Neural crest cell (in vitro differentiated cells): Measurements from ENCODE around the gene CEACAM16. TPM values are rescaled to one million over a fixed set of nuclear protein-coding genes. Genes with fewer than 3 reads are reported as not detected.

ENCODE experiments used
- DNase-seq: peaks from one replicate; pipeline ENCODE4 v3.0.0; 2021; ENCODE audit warnings: low read depth, mixed read lengths, low spot score
- H3K27ac Mint-ChIP-seq: one replicate; pipeline ENCODE4 v1.8.0; 2021; ENCODE audit warnings: mild to moderate bottlenecking, mixed read lengths; ENCODE audit not compliant: unreplicated experiment
- H3K27me3 Mint-ChIP-seq: 2 replicates; pipeline ENCODE4 v1.8.0; 2021; ENCODE audit warnings: low read depth, mild to moderate bottlenecking, mixed read lengths
- H3K36me3 Mint-ChIP-seq: 2 replicates; pipeline ENCODE4 v1.8.0; 2021; ENCODE audit warnings: low read depth, mild to moderate bottlenecking, mixed read lengths
- H3K4me1 Mint-ChIP-seq: 2 replicates; pipeline ENCODE4 v1.8.0; 2021; ENCODE audit warnings: mixed read lengths
- H3K4me3 Mint-ChIP-seq: one replicate; pipeline ENCODE4 v1.8.0; 2021; ENCODE audit warnings: mild to moderate bottlenecking, mixed read lengths
- H3K9me3 Mint-ChIP-seq: 2 replicates; pipeline ENCODE4 v1.8.0; 2021; ENCODE audit warnings: mixed read lengths
- total RNA-seq: library from RNA; stranded (reverse); gene quantifications from 2 replicates; pipeline ENCODE4 v1.2.1, GENCODE V29; 2021
- TF ChIP-seq, protein P1 (sequence below): fragments of 200-600 bp; sonication (generic); conservative IDR thresholded peaks from 2 replicates; pipeline ENCODE4 v1.5.0; 2021; ENCODE audit warnings: antibody characterized with exemption, mild to moderate bottlenecking

Gene CEACAM16
- total RNA-seq, 1 donor from 2014 or later, result not detected

DNA sequence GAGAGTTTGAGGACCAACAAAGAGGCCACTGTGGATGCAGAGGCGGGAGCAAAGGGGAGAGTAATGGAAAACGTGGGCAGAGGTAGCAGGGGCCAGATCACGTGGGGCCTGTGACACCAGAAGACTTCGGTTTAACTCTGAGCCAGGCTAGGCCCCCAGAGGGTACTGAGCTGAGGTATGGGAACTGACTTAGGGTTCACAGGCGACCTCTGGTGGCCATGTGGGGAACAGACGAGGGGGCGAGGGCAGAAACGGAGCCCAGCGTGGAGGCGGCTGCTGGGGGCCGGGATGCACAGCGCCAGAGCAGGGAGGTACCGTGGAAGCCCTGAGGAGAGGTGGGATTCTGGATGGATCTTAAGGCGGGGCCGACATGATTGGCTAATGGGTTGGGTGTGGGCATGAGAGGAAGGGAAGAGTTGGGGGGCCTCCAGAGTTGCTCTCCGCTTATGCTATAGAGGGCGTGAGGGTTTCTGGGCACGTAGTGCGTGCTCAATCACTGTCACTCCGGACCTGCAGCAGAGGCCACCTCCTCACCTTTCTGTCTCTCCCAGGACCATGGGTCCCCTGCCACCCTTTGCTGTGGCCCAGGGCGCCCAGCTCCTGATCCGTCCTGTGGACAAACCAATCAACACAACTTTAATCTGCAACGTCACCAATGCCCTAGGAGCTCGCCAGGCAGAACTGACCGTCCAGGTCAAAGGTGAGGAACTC, 41.6 kb upstream of the CEACAM16 start:
- no peaks in the 10 kb centered on the region for H3K9me3 Mint-ChIP-seq
- H3K27me3 Mint-ChIP-seq, result no peaks in the 10 kb centered on the region
- H3K4me3 Mint-ChIP-seq, result no peak overlapping the region
- H3K4me1 Mint-ChIP-seq, result peaks cover 4% of the 10 kb centered on the region
- peak; percentile 79 for DNase-seq
- TF ChIP-seq, protein P1, sequence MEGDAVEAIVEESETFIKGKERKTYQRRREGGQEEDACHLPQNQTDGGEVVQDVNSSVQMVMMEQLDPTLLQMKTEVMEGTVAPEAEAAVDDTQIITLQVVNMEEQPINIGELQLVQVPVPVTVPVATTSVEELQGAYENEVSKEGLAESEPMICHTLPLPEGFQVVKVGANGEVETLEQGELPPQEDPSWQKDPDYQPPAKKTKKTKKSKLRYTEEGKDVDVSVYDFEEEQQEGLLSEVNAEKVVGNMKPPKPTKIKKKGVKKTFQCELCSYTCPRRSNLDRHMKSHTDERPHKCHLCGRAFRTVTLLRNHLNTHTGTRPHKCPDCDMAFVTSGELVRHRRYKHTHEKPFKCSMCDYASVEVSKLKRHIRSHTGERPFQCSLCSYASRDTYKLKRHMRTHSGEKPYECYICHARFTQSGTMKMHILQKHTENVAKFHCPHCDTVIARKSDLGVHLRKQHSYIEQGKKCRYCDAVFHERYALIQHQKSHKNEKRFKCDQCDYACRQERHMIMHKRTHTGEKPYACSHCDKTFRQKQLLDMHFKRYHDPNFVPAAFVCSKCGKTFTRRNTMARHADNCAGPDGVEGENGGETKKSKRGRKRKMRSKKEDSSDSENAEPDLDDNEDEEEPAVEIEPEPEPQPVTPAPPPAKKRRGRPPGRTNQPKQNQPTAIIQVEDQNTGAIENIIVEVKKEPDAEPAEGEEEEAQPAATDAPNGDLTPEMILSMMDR, result peak; percentile 85
- peak overlapping the region; percentile 9 for H3K27ac Mint-ChIP-seq
- peaks cover 17% of the 10 kb centered on the region for H3K36me3 Mint-ChIP-seq

DNA sequence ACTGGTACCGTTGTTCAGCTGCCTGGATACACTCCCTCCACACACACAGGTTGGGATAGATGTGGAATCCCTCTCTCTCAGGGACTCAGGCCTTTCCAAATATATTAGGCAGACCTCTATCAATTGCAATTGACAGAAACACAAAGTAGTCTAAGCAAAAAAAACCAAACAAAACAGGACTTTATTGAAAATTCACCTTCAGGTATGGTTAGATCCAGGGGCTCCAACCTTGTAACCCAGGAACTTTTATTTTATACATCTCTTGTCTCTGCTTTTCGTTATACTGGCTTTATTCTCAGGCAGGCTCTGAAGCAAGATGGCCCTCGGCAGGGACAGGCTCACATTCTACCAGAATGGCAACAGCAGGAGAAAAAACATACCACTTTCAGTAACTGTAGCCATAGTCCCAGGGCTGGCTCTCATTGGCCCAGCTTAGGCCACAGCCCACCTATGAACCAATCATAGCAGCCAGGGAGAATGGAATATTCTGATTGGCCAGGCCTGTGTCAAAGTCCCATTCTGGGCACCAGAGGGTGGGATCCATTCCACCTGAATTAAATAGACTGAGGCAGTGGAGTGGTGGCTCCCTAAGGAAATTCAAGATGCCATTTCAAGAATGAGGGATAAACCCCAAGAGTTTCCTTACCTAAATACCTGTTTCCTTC, 40.8 kb upstream of the CEACAM16 start:
- TF ChIP-seq, protein P1, result no peak
- no peaks in the 10 kb centered on the region for H3K27me3 Mint-ChIP-seq
- H3K4me1 Mint-ChIP-seq, result peaks cover 4% of the 10 kb centered on the region
- DNase-seq, result no peak
- H3K27ac Mint-ChIP-seq, result no peak overlapping the region
- H3K4me3 Mint-ChIP-seq, result no peak overlapping the region
- no peaks in the 10 kb centered on the region for H3K9me3 Mint-ChIP-seq
- H3K36me3 Mint-ChIP-seq, result peaks cover 18% of the 10 kb centered on the region

DNA sequence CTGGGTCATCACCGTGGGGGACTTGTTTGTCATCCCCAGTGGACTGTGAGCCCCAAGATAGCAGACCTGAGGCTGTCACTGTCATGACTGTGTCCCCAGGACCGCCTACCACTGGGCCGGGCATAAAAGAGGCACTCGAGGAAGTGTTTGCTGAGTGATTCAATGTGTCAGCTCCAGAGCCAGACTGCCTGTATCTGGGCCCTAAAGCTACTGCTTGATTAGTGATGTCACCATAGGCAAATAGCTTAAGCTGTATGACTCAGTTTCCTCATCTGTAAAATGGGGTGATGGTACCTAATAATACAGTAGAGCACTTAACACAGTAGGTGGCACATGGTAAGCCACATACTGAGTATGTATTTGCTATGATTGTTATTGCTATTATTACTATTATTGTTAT, 38.9 kb upstream of the CEACAM16 start:
- H3K9me3 Mint-ChIP-seq, result no peaks in the 10 kb centered on the region
- no peaks in the 10 kb centered on the region for H3K27me3 Mint-ChIP-seq
- no peak overlapping the region for H3K4me3 Mint-ChIP-seq
- TF ChIP-seq, protein P1, result no peak
- peaks cover 4% of the 10 kb centered on the region for H3K4me1 Mint-ChIP-seq
- no peak overlapping the region for H3K27ac Mint-ChIP-seq
- peaks cover 16% of the 10 kb centered on the region for H3K36me3 Mint-ChIP-seq
- DNase-seq, result no peak

DNA sequence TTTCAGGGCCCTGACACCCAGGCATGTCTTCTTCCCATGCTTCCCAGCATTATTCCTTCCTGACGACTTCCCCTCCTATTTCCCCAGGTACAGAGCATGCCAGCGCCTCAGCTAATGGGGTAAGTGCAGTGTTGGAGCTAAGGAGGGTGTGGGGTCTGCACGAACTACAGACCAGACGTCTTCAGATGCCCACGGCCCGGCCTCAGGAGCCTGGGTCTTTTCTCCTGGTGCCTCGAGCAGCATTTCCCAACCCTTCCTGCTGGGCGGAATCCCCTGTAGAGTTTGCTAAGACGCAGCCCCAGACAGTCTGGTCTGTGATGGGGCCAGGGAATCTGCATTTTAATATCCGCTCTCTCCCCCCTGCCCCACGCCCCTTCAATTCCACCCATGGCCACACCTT, 37.7 kb upstream of the CEACAM16 start:
- no peaks in the 10 kb centered on the region for H3K27me3 Mint-ChIP-seq
- TF ChIP-seq, protein P1, result no peak
- H3K9me3 Mint-ChIP-seq, result no peaks in the 10 kb centered on the region
- DNase-seq, result no peak
- H3K4me1 Mint-ChIP-seq, result peaks cover 4% of the 10 kb centered on the region
- no peak overlapping the region for H3K27ac Mint-ChIP-seq
- H3K36me3 Mint-ChIP-seq, result peaks cover 16% of the 10 kb centered on the region
- no peak overlapping the region for H3K4me3 Mint-ChIP-seq

DNA sequence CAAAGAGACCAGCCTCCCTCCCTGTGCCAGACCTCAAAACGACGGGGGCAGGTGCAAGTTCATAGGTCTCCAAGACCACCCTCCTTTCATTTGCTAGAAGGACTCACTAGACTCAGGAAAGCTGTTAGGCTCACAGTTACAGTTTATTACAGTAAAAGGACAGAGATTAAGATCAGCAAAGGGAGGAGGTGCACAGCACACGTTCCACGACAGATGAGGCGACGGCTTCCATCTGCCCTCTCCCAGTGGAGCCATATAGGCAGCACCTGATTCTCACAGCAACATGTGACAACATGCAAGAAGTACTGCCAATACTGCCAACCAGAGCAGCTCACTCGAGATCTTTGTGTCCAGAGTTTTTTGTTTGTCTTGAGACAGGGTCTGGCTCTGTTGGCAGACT, 37.0 kb upstream of the CEACAM16 start:
- DNase-seq, result no peak
- H3K27me3 Mint-ChIP-seq, result no peaks in the 10 kb centered on the region
- TF ChIP-seq, protein P1, result no peak
- H3K4me3 Mint-ChIP-seq, result no peak overlapping the region
- peaks cover 16% of the 10 kb centered on the region for H3K36me3 Mint-ChIP-seq
- H3K9me3 Mint-ChIP-seq, result no peaks in the 10 kb centered on the region
- no peak overlapping the region for H3K27ac Mint-ChIP-seq
- peaks cover 3% of the 10 kb centered on the region for H3K4me1 Mint-ChIP-seq
